Small intestine (tissue), 7 donors: ENCODE data around the gene APBB1IP. TPM values are rescaled to one million over a fixed set of nuclear protein-coding genes. Genes with fewer than 3 reads are reported as not detected.
"Not testable (repeated sequence)": the region's sequence is repeated elsewhere in the genome, so short reads cannot be mapped to it uniquely, and the experiment has no call there.

Experiments
- DNase-seq, 2 donors: peaks; one replicate each; pipeline versions ENCODE4 v3.0.0 to v3.0.0-alpha.2; 2013
- FAIRE-seq: peaks from 2 replicates; lab custom pipeline; 2012; peaks lifted over from hg19 to GRCh38; lab: Jason Lieb, UNC
- H3K27ac ChIP-seq, 3 donors: one replicate each; pipeline ENCODE4 v1.5.1; 2013; ENCODE audit warnings: low read length in 2 of 3, mild to moderate bottlenecking in 2 of 3, control low read depth in 1 of 3, inconsistent platforms in 1 of 3, low read depth in 1 of 3, moderate library complexity in 1 of 3
- H3K27me3 ChIP-seq, 3 donors: one replicate each; pipeline ENCODE4 v1.6.1; 2013; ENCODE audit warnings: low read length in 3 of 3, inconsistent platforms in 1 of 3; ENCODE audit not compliant: control insufficient read depth in 3 of 3, insufficient read depth in 3 of 3
- H3K36me3 ChIP-seq, 3 donors: one replicate each; pipeline ENCODE4 v1.6.1; 2013; ENCODE audit warnings: low read length in 3 of 3, inconsistent platforms in 1 of 3, low read depth in 1 of 3, mild to moderate bottlenecking in 1 of 3, moderate library complexity in 1 of 3; ENCODE audit not compliant: control insufficient read depth in 3 of 3, insufficient read depth in 2 of 3
- H3K4me1 ChIP-seq, 3 donors: one replicate each; pipeline ENCODE4 v1.6.1; 2013; ENCODE audit warnings: low read length in 2 of 3, inconsistent platforms in 1 of 3, low read depth in 1 of 3, mild to moderate bottlenecking in 1 of 3, moderate library complexity in 1 of 3; ENCODE audit not compliant: control insufficient read depth in 3 of 3, insufficient read depth in 2 of 3
- H3K4me3 ChIP-seq, 3 donors: one replicate each; pipeline ENCODE4 v1.5.1; 2013; ENCODE audit warnings: low read length in 3 of 3, control low read depth in 1 of 3, inconsistent platforms in 1 of 3, low read depth in 1 of 3, mild to moderate bottlenecking in 1 of 3, moderate library complexity in 1 of 3
- H3K9me3 ChIP-seq, 2 donors: one replicate each; pipeline ENCODE4 v1.6.1; 2013; ENCODE audit warnings: low read depth in 1 of 2, low read length in 1 of 2; ENCODE audit not compliant: control insufficient read depth in 2 of 2, insufficient read depth in 1 of 2
- WGBS, 3 donors: extraction: QIAGEN DNeasy Blood & Tissue Kit; methylation state at CpG; one replicate each; pipeline ENCODE4 v1.1.7; 2013; 5-methylcytosine and 5-hydroxymethylcytosine counted together
- polyA plus RNA-seq, 4 donors: library from polyadenylated mRNA; stranded (reverse) in 3 of 4; unstranded in 1 of 4; fragments of 200-250 nt in 3 of 4; fragments of 120-200 nt in 1 of 4; gene quantifications; one replicate each; pipeline versions ENCODE4 v1.2.1 to v1.2.3, GENCODE V29; 2013
- donor health status: healthy with polysubstance abuse.
- donor health status: control.
- donor health status: control.
- donor health status: Bipolar disorder and iron deficiency.
- donor health status: healthy.

Gene APBB1IP
- polyA plus RNA-seq, 4 donors = 1.1 to 4.6 (median 2.9) TPM

- peaks cover 0 to 3% (median 0%) of the 10 kb centered on the region in 3 donors for H3K4me1 ChIP-seq
- H3K9me3 ChIP-seq = no peaks in the 10 kb centered on the region
- H3K27ac ChIP-seq = no peak overlapping the region
- WGBS, 3 donors = 88 to 97% (median 93%) methylated on average over 1 of the region's 1 CpG
- H3K36me3 ChIP-seq = no peaks in the 10 kb centered on the region
- no peak overlapping the region for H3K4me3 ChIP-seq
- DNase-seq (no peak), FAIRE-seq (no peak)
- no peaks in the 10 kb centered on the region for H3K27me3 ChIP-seq
These were observed 25.8 kb downstream of the APBB1IP start for GRCh38 chr10:26463986-26464385.

DNA sequence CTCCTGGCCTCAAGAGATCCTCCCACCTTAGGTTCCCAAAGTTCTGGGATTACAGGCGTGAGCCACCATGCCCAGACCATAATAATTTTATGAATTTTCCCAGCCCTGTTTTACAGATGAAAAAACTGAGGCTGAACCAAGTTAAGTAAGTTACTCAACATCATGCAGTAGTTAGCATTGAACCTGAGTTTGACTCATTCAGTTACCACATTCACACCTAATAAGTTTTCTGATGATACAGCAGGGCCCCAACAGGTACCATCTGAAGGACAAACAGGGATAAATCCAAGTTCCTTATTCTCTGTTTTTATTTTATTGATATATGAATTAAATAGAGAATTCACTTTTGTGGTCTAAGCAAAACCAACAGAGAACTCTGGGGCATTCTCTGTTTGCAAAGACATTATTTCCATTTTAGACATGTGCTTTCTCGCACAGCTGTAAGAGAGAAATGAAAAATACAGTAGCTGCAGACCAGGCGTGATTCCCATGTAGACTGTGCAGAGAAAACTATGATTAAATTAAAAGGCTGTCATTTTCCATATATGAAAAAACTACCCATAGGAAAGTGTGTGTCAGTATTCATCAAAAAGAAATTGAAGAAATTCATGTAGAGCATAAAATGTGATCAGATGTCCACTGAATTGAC is 26.6 kb downstream of the APBB1IP start:
- no peaks in the 10 kb centered on the region for H3K9me3 ChIP-seq
- H3K4me3 ChIP-seq = no peak overlapping the region
- H3K27me3 ChIP-seq = no peaks in the 10 kb centered on the region
- no peaks in the 10 kb centered on the region for H3K36me3 ChIP-seq
- no peak overlapping the region for H3K27ac ChIP-seq
- 64 to 79% (median 79%) methylated on average over 3 of the region's 3 CpGs for WGBS, 3 donors
- peaks cover 0 to 3% (median 0%) of the 10 kb centered on the region in 3 donors for H3K4me1 ChIP-seq
- DNase-seq = no peak
- no peak for FAIRE-seq

GRCh38 chr10:26466531-26466930 is 28.4 kb downstream of the APBB1IP start:
- FAIRE-seq, H3K27ac ChIP-seq, DNase-seq, H3K9me3 ChIP-seq, H3K4me1 ChIP-seq, H3K4me3 ChIP-seq, H3K27me3 ChIP-seq, H3K36me3 ChIP-seq: not testable (repeated sequence)
- WGBS, 3 donors = 83 to 93% (median 91%) methylated on average over 6 of the region's 6 CpGs

- FAIRE-seq (no peak), DNase-seq (no peak)
- WGBS, 3 donors = 66 to 76% (median 75%) methylated on average over 4 of the region's 4 CpGs
- H3K36me3 ChIP-seq = no peaks in the 10 kb centered on the region
- H3K27ac ChIP-seq = no peak overlapping the region
- peaks cover 0 to 3% (median 0%) of the 10 kb centered on the region in 3 donors for H3K4me1 ChIP-seq
- H3K27me3 ChIP-seq = no peaks in the 10 kb centered on the region
- no peaks in the 10 kb centered on the region for H3K9me3 ChIP-seq
- no peak overlapping the region for H3K4me3 ChIP-seq
These were observed 29.5 kb downstream of the APBB1IP start for GRCh38 chr10:26467639-26468038.

GRCh38 chr10:26468291-26468690 is 30.1 kb downstream of the APBB1IP start:
- DNase-seq (no peak), FAIRE-seq (no peak)
- Histone ChIP-seq H3K27ac (no peak overlapping the region), H3K36me3 (no peaks in the 10 kb centered on the region), H3K9me3 (no peaks in the 10 kb centered on the region), H3K27me3 (no peaks in the 10 kb centered on the region), H3K4me1 (peaks cover 0 to 3% (median 0%) of the 10 kb centered on the region in 3 donors), H3K4me3 (no peak overlapping the region)
- WGBS, 3 donors = 30 to 49% (median 33%) methylated on average over 3 of the region's 3 CpGs

GRCh38 chr10:26468700-26469099 is 30.6 kb downstream of the APBB1IP start:
- H3K36me3 ChIP-seq = no peaks in the 10 kb centered on the region
- FAIRE-seq (no peak), DNase-seq (peak in 1 of 2 donors; percentile 49)
- H3K9me3 ChIP-seq = no peaks in the 10 kb centered on the region
- H3K27me3 ChIP-seq = no peaks in the 10 kb centered on the region
- H3K4me1 ChIP-seq = peaks cover 0 to 3% (median 0%) of the 10 kb centered on the region in 3 donors
- WGBS, 3 donors = 65 to 75% (median 69%) methylated on average over 6 of the region's 6 CpGs
- no peak overlapping the region for H3K27ac ChIP-seq
- no peak overlapping the region for H3K4me3 ChIP-seq

GRCh38 chr10:26472492-26472778 is 34.3 kb downstream of the APBB1IP start:
- no peak for FAIRE-seq
- 76 to 83% (median 77%) methylated on average over 5 of the region's 5 CpGs for WGBS, 3 donors
- no peaks in the 10 kb centered on the region for H3K36me3 ChIP-seq

DNA sequence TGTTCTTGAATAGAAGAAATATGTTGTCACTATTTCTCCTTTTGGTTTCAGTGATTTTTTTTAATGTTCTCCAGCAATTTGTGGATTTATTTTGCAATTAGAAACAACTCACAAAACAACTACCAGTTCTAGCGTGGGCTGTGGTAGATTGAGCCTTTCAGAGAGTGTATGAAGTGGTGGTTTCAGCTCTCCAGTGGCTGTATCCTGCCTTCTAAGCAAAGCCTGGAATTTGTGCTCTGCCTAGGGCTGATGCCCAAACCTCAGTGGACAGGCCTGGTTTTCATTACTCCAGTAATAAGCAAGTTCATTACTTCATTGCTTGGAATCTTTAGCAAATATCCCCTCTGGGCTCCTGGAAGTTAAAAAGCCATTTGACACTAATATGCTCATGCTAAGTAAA is 35.9 kb downstream of the APBB1IP start:
- H3K27ac ChIP-seq = peak overlapping the region in 2 of 3 donors; percentile 25 to 35

More at GRCh38 chr10:26472492-26472778, 34.3 kb downstream of the APBB1IP start:
- no peak overlapping the region for H3K27ac ChIP-seq
- H3K9me3 ChIP-seq = no peaks in the 10 kb centered on the region
- no peaks in the 10 kb centered on the region for H3K4me1 ChIP-seq
- H3K27me3 ChIP-seq = no peaks in the 10 kb centered on the region
- no peak overlapping the region for H3K4me3 ChIP-seq
- DNase-seq = no peak

GRCh38 chr10:26474845-26475244 is 36.7 kb downstream of the APBB1IP start:
- H3K27ac ChIP-seq = peak overlapping the region in 2 of 3 donors; percentile 20 to 75
- 71 to 80% (median 77%) methylated on average over 8 of the region's 8 CpGs for WGBS, 3 donors
- not testable (repeated sequence) for H3K4me3 ChIP-seq, FAIRE-seq, DNase-seq, H3K27me3 ChIP-seq, H3K36me3 ChIP-seq, H3K9me3 ChIP-seq, H3K4me1 ChIP-seq

More for the DNA sequence above, 35.9 kb downstream of the APBB1IP start:
- DNase-seq (no peak), FAIRE-seq (no peak)
- H3K4me1 ChIP-seq = no peaks in the 10 kb centered on the region
- no peaks in the 10 kb centered on the region for H3K27me3 ChIP-seq
- H3K9me3 ChIP-seq = no peaks in the 10 kb centered on the region
- no peak overlapping the region for H3K4me3 ChIP-seq
- H3K36me3 ChIP-seq = no peaks in the 10 kb centered on the region
- 65 to 79% (median 68%) methylated on average over 1 of the region's 1 CpG for WGBS, 3 donors
